ENCODE data around the gene PIP5K1A.
A peak's percentile ranks its signal among the peaks of the same experiment; 100 is the strongest.

DNA sequence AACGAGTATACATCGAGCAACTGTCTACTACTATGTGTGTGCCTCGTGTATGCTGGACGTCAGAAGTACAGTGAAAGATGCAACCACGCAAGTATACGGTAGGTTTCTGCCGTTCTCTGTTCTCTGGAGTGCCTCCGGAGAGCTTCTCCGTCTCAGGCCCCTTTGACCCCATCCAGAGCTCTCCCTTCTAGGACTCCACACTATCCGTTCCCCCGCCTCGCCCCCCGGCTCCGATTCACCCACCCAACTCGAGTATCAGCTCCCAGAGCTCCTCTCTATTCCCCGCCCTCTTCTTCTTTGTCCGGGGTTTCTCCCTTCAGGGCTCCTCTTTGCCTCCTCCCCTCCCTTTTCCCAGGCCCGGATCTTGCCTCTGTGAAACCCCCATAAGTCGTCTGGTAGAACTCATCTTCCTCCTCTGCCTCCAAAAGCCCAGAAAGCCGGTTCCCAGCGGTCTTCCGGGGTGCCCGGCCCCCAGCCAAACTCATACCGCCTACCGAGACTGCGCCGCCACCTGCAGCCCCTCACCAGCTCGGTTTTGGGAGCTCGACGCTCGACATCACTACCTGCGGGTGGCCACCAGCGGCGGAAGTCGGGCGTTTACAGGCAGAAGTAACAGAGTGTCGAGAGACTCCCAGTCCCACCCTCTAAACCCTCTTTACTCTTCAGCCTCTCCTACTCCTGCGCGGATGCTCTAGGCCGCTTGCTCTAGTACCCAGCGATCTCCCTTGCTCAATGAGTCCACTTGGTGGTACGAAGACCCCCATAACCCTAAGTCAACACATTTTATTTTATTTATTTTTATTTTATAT, 8.5 kb upstream of the PIP5K1A start, which contains the start of gene VPS72:
- TF ChIP-seq, protein P1, sequence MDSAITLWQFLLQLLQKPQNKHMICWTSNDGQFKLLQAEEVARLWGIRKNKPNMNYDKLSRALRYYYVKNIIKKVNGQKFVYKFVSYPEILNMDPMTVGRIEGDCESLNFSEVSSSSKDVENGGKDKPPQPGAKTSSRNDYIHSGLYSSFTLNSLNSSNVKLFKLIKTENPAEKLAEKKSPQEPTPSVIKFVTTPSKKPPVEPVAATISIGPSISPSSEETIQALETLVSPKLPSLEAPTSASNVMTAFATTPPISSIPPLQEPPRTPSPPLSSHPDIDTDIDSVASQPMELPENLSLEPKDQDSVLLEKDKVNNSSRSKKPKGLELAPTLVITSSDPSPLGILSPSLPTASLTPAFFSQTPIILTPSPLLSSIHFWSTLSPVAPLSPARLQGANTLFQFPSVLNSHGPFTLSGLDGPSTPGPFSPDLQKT (IDR thresholded peaks at IDR 0.05; ENCODE audit: borderline replicate concordance, low read depth, low read length), result peak; percentile 95
- TF ChIP-seq ZNF266 (tag by site-specific recombination; IDR thresholded peaks at IDR 0.05; ENCODE audit: low read depth), result no peak
- TF ChIP-seq, protein P2, sequence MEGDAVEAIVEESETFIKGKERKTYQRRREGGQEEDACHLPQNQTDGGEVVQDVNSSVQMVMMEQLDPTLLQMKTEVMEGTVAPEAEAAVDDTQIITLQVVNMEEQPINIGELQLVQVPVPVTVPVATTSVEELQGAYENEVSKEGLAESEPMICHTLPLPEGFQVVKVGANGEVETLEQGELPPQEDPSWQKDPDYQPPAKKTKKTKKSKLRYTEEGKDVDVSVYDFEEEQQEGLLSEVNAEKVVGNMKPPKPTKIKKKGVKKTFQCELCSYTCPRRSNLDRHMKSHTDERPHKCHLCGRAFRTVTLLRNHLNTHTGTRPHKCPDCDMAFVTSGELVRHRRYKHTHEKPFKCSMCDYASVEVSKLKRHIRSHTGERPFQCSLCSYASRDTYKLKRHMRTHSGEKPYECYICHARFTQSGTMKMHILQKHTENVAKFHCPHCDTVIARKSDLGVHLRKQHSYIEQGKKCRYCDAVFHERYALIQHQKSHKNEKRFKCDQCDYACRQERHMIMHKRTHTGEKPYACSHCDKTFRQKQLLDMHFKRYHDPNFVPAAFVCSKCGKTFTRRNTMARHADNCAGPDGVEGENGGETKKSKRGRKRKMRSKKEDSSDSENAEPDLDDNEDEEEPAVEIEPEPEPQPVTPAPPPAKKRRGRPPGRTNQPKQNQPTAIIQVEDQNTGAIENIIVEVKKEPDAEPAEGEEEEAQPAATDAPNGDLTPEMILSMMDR (tag by site-specific recombination; IDR thresholded peaks at IDR 0.05), result peak; percentile 48
- TF ChIP-seq, protein P3, sequence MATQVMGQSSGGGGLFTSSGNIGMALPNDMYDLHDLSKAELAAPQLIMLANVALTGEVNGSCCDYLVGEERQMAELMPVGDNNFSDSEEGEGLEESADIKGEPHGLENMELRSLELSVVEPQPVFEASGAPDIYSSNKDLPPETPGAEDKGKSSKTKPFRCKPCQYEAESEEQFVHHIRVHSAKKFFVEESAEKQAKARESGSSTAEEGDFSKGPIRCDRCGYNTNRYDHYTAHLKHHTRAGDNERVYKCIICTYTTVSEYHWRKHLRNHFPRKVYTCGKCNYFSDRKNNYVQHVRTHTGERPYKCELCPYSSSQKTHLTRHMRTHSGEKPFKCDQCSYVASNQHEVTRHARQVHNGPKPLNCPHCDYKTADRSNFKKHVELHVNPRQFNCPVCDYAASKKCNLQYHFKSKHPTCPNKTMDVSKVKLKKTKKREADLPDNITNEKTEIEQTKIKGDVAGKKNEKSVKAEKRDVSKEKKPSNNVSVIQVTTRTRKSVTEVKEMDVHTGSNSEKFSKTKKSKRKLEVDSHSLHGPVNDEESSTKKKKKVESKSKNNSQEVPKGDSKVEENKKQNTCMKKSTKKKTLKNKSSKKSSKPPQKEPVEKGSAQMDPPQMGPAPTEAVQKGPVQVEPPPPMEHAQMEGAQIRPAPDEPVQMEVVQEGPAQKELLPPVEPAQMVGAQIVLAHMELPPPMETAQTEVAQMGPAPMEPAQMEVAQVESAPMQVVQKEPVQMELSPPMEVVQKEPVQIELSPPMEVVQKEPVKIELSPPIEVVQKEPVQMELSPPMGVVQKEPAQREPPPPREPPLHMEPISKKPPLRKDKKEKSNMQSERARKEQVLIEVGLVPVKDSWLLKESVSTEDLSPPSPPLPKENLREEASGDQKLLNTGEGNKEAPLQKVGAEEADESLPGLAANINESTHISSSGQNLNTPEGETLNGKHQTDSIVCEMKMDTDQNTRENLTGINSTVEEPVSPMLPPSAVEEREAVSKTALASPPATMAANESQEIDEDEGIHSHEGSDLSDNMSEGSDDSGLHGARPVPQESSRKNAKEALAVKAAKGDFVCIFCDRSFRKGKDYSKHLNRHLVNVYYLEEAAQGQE (tag by site-specific recombination; IDR thresholded peaks at IDR 0.05), result no peak
- TF ChIP-seq, protein P4, sequence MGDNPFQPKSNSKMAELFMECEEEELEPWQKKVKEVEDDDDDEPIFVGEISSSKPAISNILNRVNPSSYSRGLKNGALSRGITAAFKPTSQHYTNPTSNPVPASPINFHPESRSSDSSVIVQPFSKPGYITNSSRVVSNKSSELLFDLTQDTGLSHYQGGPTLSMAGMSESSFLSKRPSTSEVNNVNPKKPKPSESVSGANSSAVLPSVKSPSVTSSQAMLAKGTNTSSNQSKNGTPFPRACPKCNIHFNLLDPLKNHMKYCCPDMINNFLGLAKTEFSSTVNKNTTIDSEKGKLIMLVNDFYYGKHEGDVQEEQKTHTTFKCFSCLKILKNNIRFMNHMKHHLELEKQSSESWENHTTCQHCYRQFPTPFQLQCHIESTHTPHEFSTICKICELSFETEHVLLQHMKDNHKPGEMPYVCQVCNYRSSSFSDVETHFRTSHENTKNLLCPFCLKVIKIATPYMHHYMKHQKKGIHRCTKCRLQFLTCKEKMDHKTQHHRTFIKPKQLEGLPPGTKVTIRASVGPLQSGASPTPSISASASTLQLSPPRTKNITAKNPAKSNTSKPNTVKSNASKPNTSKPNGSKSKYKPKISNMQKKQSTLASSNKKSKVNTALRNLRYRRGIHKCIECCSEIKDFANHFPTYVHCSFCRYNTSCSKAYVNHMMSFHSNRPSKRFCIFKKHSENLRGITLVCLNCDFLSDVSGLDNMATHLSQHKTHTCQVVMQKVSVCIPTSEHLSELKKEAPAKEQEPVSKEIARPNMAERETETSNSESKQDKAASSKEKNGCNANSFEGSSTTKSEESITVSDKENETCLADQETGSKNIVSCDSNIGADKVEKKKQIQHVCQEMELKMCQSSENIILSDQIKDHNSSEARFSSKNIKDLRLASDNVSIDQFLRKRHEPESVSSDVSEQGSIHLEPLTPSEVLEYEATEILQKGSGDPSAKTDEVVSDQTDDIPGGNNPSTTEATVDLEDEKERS (tag by site-specific recombination; IDR thresholded peaks at IDR 0.05), result no peak
- TF ChIP-seq ZNF133 (tag by site-specific recombination; IDR thresholded peaks at IDR 0.05), result no peak
- TF ChIP-seq ZNF132 (tag by site-specific recombination; IDR thresholded peaks at IDR 0.05; ENCODE audit: borderline replicate concordance), result no peak
- TF ChIP-seq ZNF2 (tag by site-specific recombination; IDR thresholded peaks at IDR 0.05), result peak; percentile 66; the same call in 1 of the 2 replicates
- no peak for TF ChIP-seq ZNF114 (tag by site-specific recombination; IDR thresholded peaks at IDR 0.05)
- TF ChIP-seq OVOL3 (tag by site-specific recombination; IDR thresholded peaks at IDR 0.05), result 0 out of 2 replicates have a peak, but pooled peaks have one; percentile 42
- no peak for TF ChIP-seq ZNF239 (tag by site-specific recombination; IDR thresholded peaks at IDR 0.05)
